NCI-H446 (cell line): Measurements from ENCODE around the gene RBM33.

ENCODE experiments used
- DNase-seq, 2 experiments: peaks; one replicate each; lab custom pipeline; 2025; lab: John Stamatoyannopoulos, UW

Gene RBM33

GRCh38 chr7:155796381-155797261 lies 152.2 kb downstream of the RBM33 start:
- peak in 1 of 2 experiments; percentile 33 for DNase-seq

- DNase-seq, result no peak
These were observed 153.1 kb downstream of the RBM33 start for GRCh38 chr7:155797262-155798250.

- DNase-seq, result no peak
These were observed 154.4 kb downstream of the RBM33 start for GRCh38 chr7:155798673-155799439.

- no peak for DNase-seq
These were observed 155.1 kb downstream of the RBM33 start for GRCh38 chr7:155799514-155799913.

- DNase-seq, result no peak
These were observed 155.8 kb downstream of the RBM33 start for GRCh38 chr7:155800301-155800700.

GRCh38 chr7:155800741-155801267 lies 156.3 kb downstream of the RBM33 start:
- DNase-seq, result no peak

- DNase-seq, result no peak
These were observed 157.8 kb downstream of the RBM33 start for GRCh38 chr7:155802291-155802690.

GRCh38 chr7:155802906-155803417 lies 158.5 kb downstream of the RBM33 start:
- no peak for DNase-seq

GRCh38 chr7:155803418-155804376 lies 159.2 kb downstream of the RBM33 start:
- no peak for DNase-seq

GRCh38 chr7:155804431-155804831 lies 160.0 kb downstream of the RBM33 start:
- DNase-seq, result no peak

- peak in 1 of 2 experiments; percentile 28 for DNase-seq
These were observed 160.7 kb downstream of the RBM33 start for GRCh38 chr7:155804897-155805825.

- no peak for DNase-seq
These were observed 161.3 kb downstream of the RBM33 start for GRCh38 chr7:155805826-155806095.

GRCh38 chr7:155806096-155806871 lies 161.8 kb downstream of the RBM33 start:
- DNase-seq, result no peak

- DNase-seq, result no peak
These were observed 162.7 kb downstream of the RBM33 start for GRCh38 chr7:155807065-155807671.

GRCh38 chr7:155807789-155808548 lies 163.5 kb downstream of the RBM33 start:
- DNase-seq, result no peak

- no peak for DNase-seq
These were observed 164.3 kb downstream of the RBM33 start for GRCh38 chr7:155808549-155809331.
